H9 (cell line): ENCODE data around the gene IFT80. TPM values are rescaled to one million over a fixed set of nuclear protein-coding genes. Genes with fewer than 3 reads are reported as not detected.
A peak's percentile ranks its signal among the peaks of the same experiment; 100 is the strongest.

ENCODE experiments used
- DNase-seq: peaks from one replicate; pipeline ENCODE4 v3.0.0-alpha.2; 2017
- H2AFZ ChIP-seq: one replicate; pipeline ENCODE4 v1.6.1; 2013; ENCODE audit warnings: mild to moderate bottlenecking, low read length, control low read depth, moderate library complexity
- H2AK5ac ChIP-seq: 2 replicates; pipeline ENCODE4 v1.6.1; 2013; ENCODE audit warnings: low read length, control low read depth, mixed read lengths; ENCODE audit not compliant: insufficient read length
- H2BK120ac ChIP-seq: one replicate; pipeline ENCODE4 v1.6.1; 2013; ENCODE audit warnings: low read depth, mild to moderate bottlenecking, low read length, control low read depth, inconsistent platforms; ENCODE audit not compliant: poor library complexity, severe bottlenecking
- H2BK12ac ChIP-seq: 2 replicates; pipeline ENCODE4 v1.6.1; 2013; ENCODE audit warnings: low read length, control low read depth, mixed read lengths, low read depth; ENCODE audit not compliant: insufficient read length
- H2BK15ac ChIP-seq: 2 replicates; pipeline ENCODE4 v1.6.1; 2013; ENCODE audit warnings: low read depth, low read length, control low read depth
- H2BK20ac ChIP-seq: one replicate; pipeline ENCODE4 v1.6.1; 2013; ENCODE audit warnings: low read depth, mild to moderate bottlenecking, low read length, control low read depth, inconsistent platforms; ENCODE audit not compliant: poor library complexity, severe bottlenecking
- H2BK5ac ChIP-seq: 2 replicates; pipeline ENCODE4 v1.6.1; 2013; ENCODE audit warnings: low read length, control low read depth, mixed read lengths; ENCODE audit not compliant: insufficient read length
- H3K14ac ChIP-seq: 2 replicates; pipeline ENCODE4 v1.6.1; 2013; ENCODE audit warnings: low read length, control low read depth; ENCODE audit not compliant: insufficient read depth
- H3K18ac ChIP-seq: 2 replicates; pipeline ENCODE4 v1.6.1; 2013; ENCODE audit warnings: low read depth, mild to moderate bottlenecking, mixed read lengths, low read length, control low read depth; ENCODE audit not compliant: insufficient read length
- H3K23ac ChIP-seq: 2 replicates; pipeline ENCODE4 v1.6.1; 2013; ENCODE audit warnings: low read length, control low read depth, mixed read lengths, low read depth; ENCODE audit not compliant: insufficient read length
- H3K23me2 ChIP-seq: 2 replicates; pipeline ENCODE4 v1.6.1; 2013; ENCODE audit warnings: low read depth, mild to moderate bottlenecking, mixed read lengths, low read length, control low read depth; ENCODE audit not compliant: insufficient read length, poor library complexity, severe bottlenecking
- H3K27ac ChIP-seq: 2 replicates; pipeline ENCODE4 v1.5.1; 2013; ENCODE audit warnings: low read length, control low read depth, mixed read lengths, low read depth; ENCODE audit not compliant: insufficient read length
- H3K27me3 ChIP-seq: 2 replicates; pipeline ENCODE4 v1.6.1; 2013; ENCODE audit warnings: low read length, control low read depth, inconsistent platforms; ENCODE audit not compliant: insufficient read depth
- H3K4ac ChIP-seq: 2 replicates; pipeline ENCODE4 v1.6.1; 2013; ENCODE audit warnings: low read depth, mild to moderate bottlenecking, control low read depth, inconsistent platforms, low read length, moderate library complexity
- H3K4me1 ChIP-seq: 2 replicates; pipeline ENCODE4 v1.6.1; 2013; ENCODE audit warnings: low read length, control low read depth, inconsistent platforms; ENCODE audit not compliant: insufficient read depth
- H3K4me2 ChIP-seq: 2 replicates; pipeline ENCODE4 v1.6.1; 2013; ENCODE audit warnings: low read length, control low read depth, mixed read lengths; ENCODE audit not compliant: insufficient read length, insufficient read depth
- H3K56ac ChIP-seq: 2 replicates; pipeline ENCODE4 v1.6.1; 2013; ENCODE audit warnings: low read depth, mild to moderate bottlenecking, mixed read lengths, low read length, control low read depth; ENCODE audit not compliant: insufficient read length
- H3K79me1 ChIP-seq: 2 replicates; pipeline ENCODE4 v1.6.1; 2013; ENCODE audit warnings: low read depth, mild to moderate bottlenecking, moderate library complexity, low read length, control low read depth, inconsistent platforms; ENCODE audit not compliant: insufficient read depth, poor library complexity, severe bottlenecking
- H3K79me2 ChIP-seq: 2 replicates; pipeline ENCODE4 v1.6.1; 2013; ENCODE audit warnings: low read length, control low read depth, inconsistent platforms; ENCODE audit not compliant: insufficient read depth
- H3K9ac ChIP-seq: 2 replicates; pipeline ENCODE4 v1.6.1; 2013; ENCODE audit warnings: low read length, control low read depth, mixed read lengths; ENCODE audit not compliant: insufficient read length; ENCODE audit errors: extremely low read depth
- H3K9me3 ChIP-seq: one replicate; pipeline ENCODE4 v1.6.1; 2013; ENCODE audit warnings: low read depth, low read length, inconsistent platforms; ENCODE audit not compliant: control insufficient read depth
- H3T11ph ChIP-seq: one replicate; pipeline ENCODE4 v1.6.1; 2013; ENCODE audit warnings: mild to moderate bottlenecking, low read length, control low read depth, inconsistent platforms
- H4K20me1 ChIP-seq: one replicate; pipeline ENCODE4 v1.6.1; 2013; ENCODE audit not compliant: control insufficient read depth, insufficient read length, insufficient read depth
- H4K5ac ChIP-seq: 2 replicates; pipeline ENCODE4 v1.6.1; 2013; ENCODE audit warnings: low read depth, mild to moderate bottlenecking, mixed read lengths, low read length, control low read depth; ENCODE audit not compliant: insufficient read length
- H4K8ac ChIP-seq: replicated peaks from 2 replicates; pipeline ENCODE4 v1.6.1; 2013; ENCODE audit warnings: low read length, control low read depth, mixed read lengths, low read depth; ENCODE audit not compliant: insufficient read length
- H4K91ac ChIP-seq: 2 replicates; pipeline ENCODE4 v1.6.1; 2013; ENCODE audit warnings: low read depth, mild to moderate bottlenecking, moderate library complexity, mixed read lengths, low read length, control low read depth; ENCODE audit not compliant: insufficient read length
- H3K27ac Mint-ChIP-seq, 3 experiments: 2 replicates in 2 of 3; 3 replicates in 1 of 3; pipeline ENCODE4 v1.8.0; 2020 to 2021; ENCODE audit warnings: mixed read lengths in 3 of 3, mild to moderate bottlenecking in 1 of 3, moderate library complexity in 1 of 3
- H3K27me3 Mint-ChIP-seq: 2 replicates; pipeline ENCODE4 v1.8.0; 2021; ENCODE audit warnings: low read depth, mild to moderate bottlenecking, moderate library complexity, mixed read lengths
- H3K36me3 Mint-ChIP-seq, 3 experiments: 2 replicates in 2 of 3; 3 replicates in 1 of 3; pipeline ENCODE4 v1.8.0; 2020 to 2021; ENCODE audit warnings: low read depth in 3 of 3, mixed read lengths in 3 of 3; ENCODE audit not compliant: insufficient read depth in 1 of 3
- H3K4me1 Mint-ChIP-seq, 2 experiments: 2 replicates each; pipeline ENCODE4 v1.8.0; 2020; ENCODE audit warnings: mixed read lengths in 2 of 2
- H3K4me3 Mint-ChIP-seq, 2 experiments: 2 replicates in 1 of 2; 3 replicates in 1 of 2; pipeline ENCODE4 v1.8.0; 2020 to 2021; ENCODE audit warnings: mild to moderate bottlenecking in 2 of 2, mixed read lengths in 2 of 2, moderate library complexity in 1 of 2
- H3K9me3 Mint-ChIP-seq, 2 experiments: 2 replicates in 1 of 2; 3 replicates in 1 of 2; pipeline ENCODE4 v1.8.0; 2020; ENCODE audit warnings: mild to moderate bottlenecking in 2 of 2, mixed read lengths in 2 of 2, moderate library complexity in 1 of 2
- total RNA-seq: library from RNA; stranded (reverse); gene quantifications from 2 replicates; pipeline ENCODE4 v1.2.1, GENCODE V29; 2021
- TF ChIP-seq, protein P1 (sequence below): fragments of 200-600 bp; sonication (generic); conservative IDR thresholded peaks from 3 replicates; pipeline ENCODE4 v1.8.0; 2021; ENCODE audit warnings: antibody characterized with exemption, mild to moderate bottlenecking

IFT80 gene
- total RNA-seq, 1 experiment from 2014 or later = 29.0 TPM

DNA sequence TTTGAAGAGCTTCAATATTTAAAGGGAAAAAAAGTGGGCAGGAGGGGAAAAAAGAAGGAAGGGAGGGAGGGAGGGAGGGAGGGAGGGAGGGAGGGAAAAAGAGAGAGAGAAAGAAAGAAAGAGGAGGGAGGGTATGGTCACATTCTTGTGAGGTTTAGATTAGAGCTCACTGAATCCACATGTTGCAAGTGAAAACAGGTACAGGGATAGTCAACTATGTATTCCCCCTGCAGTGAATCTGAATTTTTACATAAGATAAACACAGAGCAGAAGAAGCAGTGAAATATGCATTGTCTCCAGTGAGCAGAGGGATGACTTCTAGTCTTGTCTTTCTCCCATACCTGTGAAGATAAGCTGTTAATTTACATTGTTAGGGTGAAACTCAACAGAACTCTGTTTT, 84.0 kb downstream of the IFT80 start:
- no peaks in the 10 kb centered on the region for H3K9me3 ChIP-seq
- H3K4ac ChIP-seq = no peak overlapping the region
- H3T11ph ChIP-seq = no peak overlapping the region
- no peak overlapping the region for H2AK5ac ChIP-seq
- no peaks in the 10 kb centered on the region for H3K79me2 ChIP-seq
- H3K4me1 ChIP-seq = no peaks in the 10 kb centered on the region; the same call in 1 of the 2 replicates
- H3K27ac ChIP-seq = no peak overlapping the region
- TF ChIP-seq, protein P1, sequence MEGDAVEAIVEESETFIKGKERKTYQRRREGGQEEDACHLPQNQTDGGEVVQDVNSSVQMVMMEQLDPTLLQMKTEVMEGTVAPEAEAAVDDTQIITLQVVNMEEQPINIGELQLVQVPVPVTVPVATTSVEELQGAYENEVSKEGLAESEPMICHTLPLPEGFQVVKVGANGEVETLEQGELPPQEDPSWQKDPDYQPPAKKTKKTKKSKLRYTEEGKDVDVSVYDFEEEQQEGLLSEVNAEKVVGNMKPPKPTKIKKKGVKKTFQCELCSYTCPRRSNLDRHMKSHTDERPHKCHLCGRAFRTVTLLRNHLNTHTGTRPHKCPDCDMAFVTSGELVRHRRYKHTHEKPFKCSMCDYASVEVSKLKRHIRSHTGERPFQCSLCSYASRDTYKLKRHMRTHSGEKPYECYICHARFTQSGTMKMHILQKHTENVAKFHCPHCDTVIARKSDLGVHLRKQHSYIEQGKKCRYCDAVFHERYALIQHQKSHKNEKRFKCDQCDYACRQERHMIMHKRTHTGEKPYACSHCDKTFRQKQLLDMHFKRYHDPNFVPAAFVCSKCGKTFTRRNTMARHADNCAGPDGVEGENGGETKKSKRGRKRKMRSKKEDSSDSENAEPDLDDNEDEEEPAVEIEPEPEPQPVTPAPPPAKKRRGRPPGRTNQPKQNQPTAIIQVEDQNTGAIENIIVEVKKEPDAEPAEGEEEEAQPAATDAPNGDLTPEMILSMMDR = no peak
- Mint-ChIP-seq H3K27ac (peak overlapping the region in 2 of 3 experiments; percentile 4 to 76; a peak in 2 of 7 replicates), H3K4me3 (no peak overlapping the region), H3K9me3 (no peaks in the 10 kb centered on the region; a peak in 1 of 5 replicates), H3K36me3 (peaks cover 0 to 4% (median 0%) of the 10 kb centered on the region in 3 experiments; a peak in 2 of 7 replicates), H3K27me3 (no peaks in the 10 kb centered on the region), H3K4me1 (peaks cover 15 to 17% of the 10 kb centered on the region in 2 experiments)
- no peak overlapping the region for H4K5ac ChIP-seq
- no peak overlapping the region for H3K18ac ChIP-seq
- H2AFZ ChIP-seq = no peak overlapping the region
- no peaks in the 10 kb centered on the region for H3K23me2 ChIP-seq
- DNase-seq = no peak
- H2BK20ac ChIP-seq = no peak overlapping the region
- no peak overlapping the region for H2BK120ac ChIP-seq
- no peak overlapping the region for H4K91ac ChIP-seq
- no peak overlapping the region for H3K14ac ChIP-seq
- no peak overlapping the region for H3K4me2 ChIP-seq
- no peak overlapping the region for H2BK15ac ChIP-seq
- no peak overlapping the region for H2BK5ac ChIP-seq
- H4K8ac ChIP-seq = no peak overlapping the region
- H3K27me3 ChIP-seq = no peaks in the 10 kb centered on the region
- H3K23ac ChIP-seq = no peak overlapping the region
- H3K9ac ChIP-seq = no peak overlapping the region
- H3K56ac ChIP-seq = no peak overlapping the region
- no peaks in the 10 kb centered on the region for H3K79me1 ChIP-seq
- no peak overlapping the region for H2BK12ac ChIP-seq
- no peaks in the 10 kb centered on the region for H4K20me1 ChIP-seq
